ENCODE measurements around the gene G0S2. TPM values are rescaled to one million over a fixed set of nuclear protein-coding genes. Genes with fewer than 3 reads are reported as not detected.
A peak's percentile ranks its signal among the peaks of the same experiment; 100 is the strongest.

G0S2 gene
- total RNA-seq, 1 donor from 2014 or later = 41.0 TPM

DNA sequence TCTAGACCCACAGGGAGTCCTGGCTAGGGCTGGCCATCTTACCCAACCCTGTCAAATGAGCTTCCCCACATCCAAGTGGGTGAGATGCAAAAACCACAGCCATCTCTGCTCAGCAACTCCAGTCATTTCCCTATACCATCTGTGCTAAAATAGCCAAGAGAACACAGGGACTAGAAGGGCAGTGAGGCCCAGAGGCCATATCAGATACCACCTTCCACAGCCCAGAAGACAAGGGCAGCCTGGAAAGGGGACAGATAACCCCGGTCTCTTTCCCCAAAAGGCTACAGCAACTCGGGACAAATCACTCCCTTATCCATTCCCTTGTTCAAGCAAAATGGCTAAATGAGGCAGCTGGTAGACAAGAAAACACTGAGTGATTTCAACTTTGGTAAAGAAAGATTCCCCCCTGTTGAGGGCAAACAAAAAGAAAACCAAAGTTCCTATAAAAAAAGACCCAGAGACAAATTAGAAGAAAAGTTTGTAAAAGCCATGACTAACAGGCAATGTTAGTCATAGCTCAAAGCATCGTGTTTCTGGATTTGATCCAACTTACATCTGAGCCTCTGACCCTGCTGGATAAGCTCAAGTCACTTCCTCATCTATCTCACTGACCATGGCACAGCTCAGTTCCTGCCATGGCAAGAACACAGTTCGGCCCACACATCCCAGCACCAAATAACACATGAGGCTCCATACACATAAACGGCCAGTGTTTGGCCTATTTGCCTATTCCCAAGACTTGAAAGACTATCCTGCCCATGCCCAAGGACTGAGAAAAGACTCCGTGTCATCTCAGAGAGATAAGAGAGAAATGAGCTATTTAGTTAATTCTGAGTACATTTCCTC, 26.1 kb upstream of the G0S2 start:
- peak overlapping the region; percentile 19 for H3K4me3 ChIP-seq (ENCODE audit: low read depth, low read length)
- TF ChIP-seq, protein P1, sequence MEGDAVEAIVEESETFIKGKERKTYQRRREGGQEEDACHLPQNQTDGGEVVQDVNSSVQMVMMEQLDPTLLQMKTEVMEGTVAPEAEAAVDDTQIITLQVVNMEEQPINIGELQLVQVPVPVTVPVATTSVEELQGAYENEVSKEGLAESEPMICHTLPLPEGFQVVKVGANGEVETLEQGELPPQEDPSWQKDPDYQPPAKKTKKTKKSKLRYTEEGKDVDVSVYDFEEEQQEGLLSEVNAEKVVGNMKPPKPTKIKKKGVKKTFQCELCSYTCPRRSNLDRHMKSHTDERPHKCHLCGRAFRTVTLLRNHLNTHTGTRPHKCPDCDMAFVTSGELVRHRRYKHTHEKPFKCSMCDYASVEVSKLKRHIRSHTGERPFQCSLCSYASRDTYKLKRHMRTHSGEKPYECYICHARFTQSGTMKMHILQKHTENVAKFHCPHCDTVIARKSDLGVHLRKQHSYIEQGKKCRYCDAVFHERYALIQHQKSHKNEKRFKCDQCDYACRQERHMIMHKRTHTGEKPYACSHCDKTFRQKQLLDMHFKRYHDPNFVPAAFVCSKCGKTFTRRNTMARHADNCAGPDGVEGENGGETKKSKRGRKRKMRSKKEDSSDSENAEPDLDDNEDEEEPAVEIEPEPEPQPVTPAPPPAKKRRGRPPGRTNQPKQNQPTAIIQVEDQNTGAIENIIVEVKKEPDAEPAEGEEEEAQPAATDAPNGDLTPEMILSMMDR (conservative IDR thresholded peaks at IDR 0.05; ENCODE audit: low read depth, low read length) = no peak

GRCh38 chr1:209650454-209650853, 24.8 kb upstream of the G0S2 start:
- TF ChIP-seq, protein P1 (conservative IDR thresholded peaks at IDR 0.05; ENCODE audit: low read depth, low read length) = no peak
- no peak overlapping the region for H3K4me3 ChIP-seq (ENCODE audit: low read depth, low read length)
- no peak for DNase-seq (ENCODE audit: low read depth)

More for the DNA sequence above, 26.1 kb upstream of the G0S2 start:
- peak; percentile 93 for DNase-seq (ENCODE audit: low read depth)

GRCh38 chr1:209651138-209651587, 24.0 kb upstream of the G0S2 start:
- DNase-seq (ENCODE audit: low read depth) = no peak
- TF ChIP-seq, protein P1 (conservative IDR thresholded peaks at IDR 0.05; ENCODE audit: low read depth, low read length) = no peak
- H3K4me3 ChIP-seq (ENCODE audit: low read depth, low read length) = no peak overlapping the region

GRCh38 chr1:209652121-209652735, 23.0 kb upstream of the G0S2 start, which contains the start of gene LAMB3:
LAMB3 (minus strand) TSS chr1:209652425; CDS start chr1:209650944, 1,481 bp downstream.
- TF ChIP-seq, protein P1 (conservative IDR thresholded peaks at IDR 0.05; ENCODE audit: low read depth, low read length) = no peak
- no peak for DNase-seq (ENCODE audit: low read depth)
- H3K4me3 ChIP-seq (ENCODE audit: low read depth, low read length) = no peak within 1 kb of the TSS

DNA sequence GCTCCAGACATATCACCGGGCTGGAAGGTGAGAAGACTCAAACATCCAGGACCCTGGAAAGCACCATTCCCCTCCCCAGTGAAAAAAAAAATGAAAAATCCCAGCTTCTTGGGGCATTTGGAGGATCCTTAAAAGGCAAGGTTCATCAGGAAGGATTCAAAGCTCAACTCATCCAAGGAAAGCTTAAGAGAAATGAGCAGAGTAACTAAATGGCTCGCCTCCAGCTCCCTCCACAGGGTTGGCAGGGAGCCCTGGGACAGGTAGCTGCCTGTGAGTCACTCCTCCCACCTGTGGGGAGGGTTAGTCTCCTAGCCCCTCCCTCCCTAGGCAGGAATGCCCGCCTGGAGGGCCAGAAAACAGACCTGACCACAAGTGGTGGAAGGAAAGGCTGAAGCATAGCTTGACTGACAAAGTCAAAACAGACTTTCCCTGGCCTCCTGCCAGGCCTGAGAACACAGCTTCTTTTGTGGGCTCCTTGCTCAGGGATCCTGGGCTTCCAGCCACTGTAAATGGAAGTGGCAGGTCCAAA, 22.3 kb upstream of the G0S2 start:
- TF ChIP-seq, protein P1 (conservative IDR thresholded peaks at IDR 0.05; ENCODE audit: low read depth, low read length) = no peak
- H3K4me3 ChIP-seq (ENCODE audit: low read depth, low read length) = no peak overlapping the region
- DNase-seq (ENCODE audit: low read depth) = peak; percentile 80

DNA sequence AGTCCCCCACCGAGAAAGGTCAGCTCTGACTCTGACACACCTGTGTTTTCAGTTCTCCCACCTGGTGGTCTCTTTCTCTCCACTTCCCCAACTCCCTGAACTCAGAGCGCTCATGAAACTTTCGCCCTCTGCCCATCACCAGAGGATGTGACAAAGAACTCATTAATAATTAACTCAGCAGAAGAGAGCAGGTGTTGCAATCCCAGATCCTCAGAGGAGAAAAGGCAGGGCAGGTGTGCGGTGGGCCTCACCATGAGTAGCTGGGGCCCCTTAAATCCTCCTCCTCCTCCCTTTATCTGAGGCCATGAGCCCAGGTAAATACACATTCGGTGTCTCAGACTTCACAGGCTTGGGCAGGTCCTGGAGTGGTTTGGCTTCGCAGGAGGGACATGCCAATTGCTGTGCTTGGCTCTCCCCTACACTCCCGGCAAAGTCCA, 21.3 kb upstream of the G0S2 start:
- H3K4me3 ChIP-seq (ENCODE audit: low read depth, low read length) = no peak overlapping the region
- no peak for DNase-seq (ENCODE audit: low read depth)
- TF ChIP-seq, protein P1 (conservative IDR thresholded peaks at IDR 0.05; ENCODE audit: low read depth, low read length) = no peak
